Smooth muscle cell (in vitro differentiated cells): ENCODE measurements around the gene GNS. TPM values are rescaled to one million over a fixed set of nuclear protein-coding genes. Genes with fewer than 3 reads are reported as not detected.

Experiments used
- DNase-seq: peaks from one replicate; lab custom pipeline; 2025; ENCODE audit not compliant: unreplicated experiment; lab: John Stamatoyannopoulos, UW
- H2AFZ ChIP-seq: fragments of 200-600 bp; sonication (generic); 2 replicates; pipeline ENCODE4 v1.6.0; 2016; ENCODE audit warnings: antibody characterized with exemption, low read depth, mild to moderate bottlenecking
- H3F3A ChIP-seq: fragments of 200-600 bp; sonication (generic); 2 replicates; pipeline ENCODE4 v1.6.0; 2017; ENCODE audit warnings: antibody characterized with exemption, low read depth
- H3K27ac ChIP-seq: fragments of 200-600 bp; sonication (generic); 2 replicates; pipeline ENCODE4 v1.5.1; 2016; ENCODE audit warnings: low read depth, mild to moderate bottlenecking
- H3K27me3 ChIP-seq: fragments of 200-600 bp; sonication (generic); 2 replicates; pipeline ENCODE4 v1.6.1; 2016; ENCODE audit warnings: low read depth, mild to moderate bottlenecking
- H3K36me3 ChIP-seq: fragments of 200-600 bp; sonication (generic); 2 replicates; pipeline ENCODE4 v1.5.1; 2016; ENCODE audit warnings: low read depth
- H3K4me1 ChIP-seq: fragments of 200-600 bp; sonication (generic); 2 replicates; pipeline ENCODE4 v1.5.1; 2016; ENCODE audit warnings: low read depth
- H3K4me2 ChIP-seq: fragments of 200-600 bp; sonication (generic); 2 replicates; pipeline ENCODE4 v1.6.0; 2016; ENCODE audit warnings: mild to moderate bottlenecking
- H3K4me3 ChIP-seq: fragments of 200-600 bp; sonication (generic); 2 replicates; pipeline ENCODE4 v1.5.1; 2016; ENCODE audit warnings: mild to moderate bottlenecking
- H3K79me2 ChIP-seq: fragments of 200-600 bp; sonication (generic); 2 replicates; pipeline ENCODE4 v1.6.0; 2016; ENCODE audit warnings: low read depth, mild to moderate bottlenecking
- H3K9ac ChIP-seq: fragments of 200-600 bp; sonication (generic); 2 replicates; pipeline ENCODE4 v1.6.0; 2016; ENCODE audit warnings: low read depth
- H3K9me3 ChIP-seq: fragments of 200-600 bp; sonication (generic); replicated peaks from 2 replicates; pipeline ENCODE4 v1.5.1; 2016; ENCODE audit warnings: low read depth
- H4K20me1 ChIP-seq: fragments of 200-600 bp; sonication (generic); 2 replicates; pipeline ENCODE4 v1.6.0; 2016; ENCODE audit warnings: low read depth
- CTCF ChIP-seq: fragments of 200-600 bp; sonication (generic); IDR thresholded peaks from 2 replicates; pipeline ENCODE4 v1.5.1; 2017; ENCODE audit warnings: borderline replicate concordance, mild to moderate bottlenecking, antibody characterized with exemption; ENCODE audit not compliant: insufficient read depth, poor library complexity, severe bottlenecking
- WGBS: methylation state at CpG from one replicate; pipeline ENCODE4 v1.1.7; 2016; ENCODE audit warnings: low lambda C conversion rate; 5-methylcytosine and 5-hydroxymethylcytosine counted together
- polyA plus RNA-seq: library from polyadenylated mRNA; unstranded; fragments of >200 nt; fragmentation: Nextera tagmentation; extraction: Ambion mirVana; gene quantifications from 2 replicates; pipeline ENCODE4 v1.2.1, GENCODE V29; 2016
- total RNA-seq: library from RNA; depleted of rRNA; stranded (reverse); fragments of >200 nt; gene quantifications from 2 replicates; pipeline ENCODE4 v1.2.3, GENCODE V29; 2014

Gene GNS
- total and polyA plus RNA-seq, 2 experiments from 2014 or later, result 36.4 to 64.9 TPM

- no peaks in the 10 kb centered on the region for H3K9me3 ChIP-seq
- H3K27ac ChIP-seq, result peak overlapping the region; percentile 22
- peaks cover 11% of the 10 kb centered on the region for H3K36me3 ChIP-seq
- no peak overlapping the region for H3K4me2 ChIP-seq
- peaks cover 3% of the 10 kb centered on the region for H3K4me1 ChIP-seq
- 92% methylated on average over 7 of the region's 7 CpGs for WGBS
- peaks cover 5% of the 10 kb centered on the region for H3F3A ChIP-seq
- H3K9ac ChIP-seq, result no peak overlapping the region
- no peaks in the 10 kb centered on the region for H3K27me3 ChIP-seq
- no peak for DNase-seq
- no peak for TF ChIP-seq CTCF
- no peak overlapping the region for H2AFZ ChIP-seq
- H3K4me3 ChIP-seq, result no peak overlapping the region
- H3K79me2 ChIP-seq, result no peaks in the 10 kb centered on the region
- H4K20me1 ChIP-seq, result no peaks in the 10 kb centered on the region
These were observed 13.9 kb downstream of the GNS start for GRCh38 chr12:64745259-64745807.

GRCh38 chr12:64744422-64745258 lies 14.6 kb downstream of the GNS start:
- no peak for DNase-seq
- peak overlapping the region; percentile 22 for H3K27ac ChIP-seq

GRCh38 chr12:64743206-64743605 lies 16.0 kb downstream of the GNS start:
- Histone ChIP-seq H3K4me1 (peaks cover 3% of the 10 kb centered on the region), H2AFZ (no peak overlapping the region), H3K4me2 (no peak overlapping the region), H3K9me3 (no peaks in the 10 kb centered on the region), H3K27me3 (no peaks in the 10 kb centered on the region), H3K9ac (no peak overlapping the region), H4K20me1 (no peaks in the 10 kb centered on the region), H3K36me3 (peaks cover 11% of the 10 kb centered on the region), H3K79me2 (no peaks in the 10 kb centered on the region), H3F3A (peaks cover 6% of the 10 kb centered on the region), H3K4me3 (no peak overlapping the region), H3K27ac (no peak overlapping the region)
- WGBS, result 99% methylated on average over 3 of the region's 3 CpGs
- no peak for DNase-seq
- TF ChIP-seq CTCF, result no peak

More at GRCh38 chr12:64744422-64745258, 14.6 kb downstream of the GNS start:
- Histone ChIP-seq H3K4me3 (peak overlapping the region; percentile 12), H3K4me2 (peak overlapping the region; percentile 20), H3K9ac (no peak overlapping the region), H3K4me1 (peaks cover 3% of the 10 kb centered on the region), H3K27me3 (no peaks in the 10 kb centered on the region), H3K79me2 (no peaks in the 10 kb centered on the region), H2AFZ (no peak overlapping the region), H3K36me3 (peaks cover 11% of the 10 kb centered on the region), H3K9me3 (no peaks in the 10 kb centered on the region), H4K20me1 (no peaks in the 10 kb centered on the region), H3F3A (peaks cover 6% of the 10 kb centered on the region)
- 65% methylated on average over 5 of the region's 5 CpGs for WGBS
- TF ChIP-seq CTCF, result no peak

- Histone ChIP-seq H3K9ac (no peak overlapping the region), H3K27ac (no peak overlapping the region), H3K27me3 (no peaks in the 10 kb centered on the region), H3K4me2 (no peak overlapping the region), H3K4me3 (no peak overlapping the region), H2AFZ (no peak overlapping the region), H3K79me2 (no peaks in the 10 kb centered on the region), H3K9me3 (no peaks in the 10 kb centered on the region), H3F3A (peaks cover 6% of the 10 kb centered on the region), H3K4me1 (peaks cover 3% of the 10 kb centered on the region), H3K36me3 (peaks cover 11% of the 10 kb centered on the region), H4K20me1 (no peaks in the 10 kb centered on the region)
- WGBS, result 76% methylated on average over 3 of the region's 3 CpGs
- no peak for TF ChIP-seq CTCF
- no peak for DNase-seq
These were observed 16.8 kb downstream of the GNS start for GRCh38 chr12:64742416-64742815.
